ENCODE results near the gene NEURL4.

Gene NEURL4

DNA sequence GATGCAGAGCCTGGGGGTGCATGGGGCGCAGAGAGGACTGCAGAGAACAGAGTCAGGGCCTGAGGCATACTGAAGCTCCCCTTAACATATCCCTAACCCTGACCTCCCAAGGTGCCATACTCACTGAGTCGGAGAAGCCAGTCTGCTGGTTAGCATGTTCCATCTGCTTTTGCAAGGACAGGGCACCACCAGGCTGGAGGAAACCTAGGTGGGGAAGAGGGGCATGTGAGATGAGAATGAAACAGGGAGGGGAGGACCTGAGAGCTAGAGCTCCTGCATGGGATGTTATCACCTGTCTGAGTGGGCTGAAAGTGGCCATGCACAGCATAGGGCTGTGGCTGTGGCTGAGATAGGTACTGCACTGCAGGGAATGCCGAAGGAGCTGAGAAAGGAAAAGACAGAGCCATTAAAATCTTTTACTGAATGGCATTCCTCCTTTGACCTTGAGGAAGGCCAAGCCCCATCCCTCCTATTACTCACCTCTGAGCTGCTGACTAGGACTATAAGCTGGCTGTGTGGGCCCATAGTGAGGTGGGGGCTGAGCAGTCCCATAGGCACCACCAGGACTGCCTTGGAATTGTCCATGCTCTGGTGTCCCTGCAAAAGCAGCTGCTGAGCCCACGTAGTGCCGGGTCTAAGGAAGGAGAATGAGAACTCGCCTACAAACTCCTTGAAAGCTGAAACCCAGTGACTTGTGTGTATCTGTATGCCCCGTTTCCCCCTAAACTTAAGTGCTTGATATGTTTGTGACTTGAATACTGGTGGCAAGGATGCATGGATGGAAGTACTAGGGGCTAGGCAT is 15.8 kb downstream of the NEURL4 start:
- ChIA-PET POLR2A (interaction anchor here (1.9 kb wide), 1 partner anchor 16 kb away, joined by 5 read pairs; the partner anchor contains the start of gene NEURL4), CTCF (interaction anchor here (0.9 to 4.2 kb wide), 7 partner anchors 9 to 122 kb away, joined by 3 to 32 read pairs (median 3); partner anchors contain the start of genes TMEM102 and TMEM95)
- DNase-seq (ENCODE audit: extremely low spot score): no peak
- TF ChIP-seq, protein P1, sequence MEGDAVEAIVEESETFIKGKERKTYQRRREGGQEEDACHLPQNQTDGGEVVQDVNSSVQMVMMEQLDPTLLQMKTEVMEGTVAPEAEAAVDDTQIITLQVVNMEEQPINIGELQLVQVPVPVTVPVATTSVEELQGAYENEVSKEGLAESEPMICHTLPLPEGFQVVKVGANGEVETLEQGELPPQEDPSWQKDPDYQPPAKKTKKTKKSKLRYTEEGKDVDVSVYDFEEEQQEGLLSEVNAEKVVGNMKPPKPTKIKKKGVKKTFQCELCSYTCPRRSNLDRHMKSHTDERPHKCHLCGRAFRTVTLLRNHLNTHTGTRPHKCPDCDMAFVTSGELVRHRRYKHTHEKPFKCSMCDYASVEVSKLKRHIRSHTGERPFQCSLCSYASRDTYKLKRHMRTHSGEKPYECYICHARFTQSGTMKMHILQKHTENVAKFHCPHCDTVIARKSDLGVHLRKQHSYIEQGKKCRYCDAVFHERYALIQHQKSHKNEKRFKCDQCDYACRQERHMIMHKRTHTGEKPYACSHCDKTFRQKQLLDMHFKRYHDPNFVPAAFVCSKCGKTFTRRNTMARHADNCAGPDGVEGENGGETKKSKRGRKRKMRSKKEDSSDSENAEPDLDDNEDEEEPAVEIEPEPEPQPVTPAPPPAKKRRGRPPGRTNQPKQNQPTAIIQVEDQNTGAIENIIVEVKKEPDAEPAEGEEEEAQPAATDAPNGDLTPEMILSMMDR (IDR thresholded peaks at IDR 0.05; ENCODE audit: control extremely low read depth, extremely low read depth, low read depth, missing control alignments): no peak

DNA sequence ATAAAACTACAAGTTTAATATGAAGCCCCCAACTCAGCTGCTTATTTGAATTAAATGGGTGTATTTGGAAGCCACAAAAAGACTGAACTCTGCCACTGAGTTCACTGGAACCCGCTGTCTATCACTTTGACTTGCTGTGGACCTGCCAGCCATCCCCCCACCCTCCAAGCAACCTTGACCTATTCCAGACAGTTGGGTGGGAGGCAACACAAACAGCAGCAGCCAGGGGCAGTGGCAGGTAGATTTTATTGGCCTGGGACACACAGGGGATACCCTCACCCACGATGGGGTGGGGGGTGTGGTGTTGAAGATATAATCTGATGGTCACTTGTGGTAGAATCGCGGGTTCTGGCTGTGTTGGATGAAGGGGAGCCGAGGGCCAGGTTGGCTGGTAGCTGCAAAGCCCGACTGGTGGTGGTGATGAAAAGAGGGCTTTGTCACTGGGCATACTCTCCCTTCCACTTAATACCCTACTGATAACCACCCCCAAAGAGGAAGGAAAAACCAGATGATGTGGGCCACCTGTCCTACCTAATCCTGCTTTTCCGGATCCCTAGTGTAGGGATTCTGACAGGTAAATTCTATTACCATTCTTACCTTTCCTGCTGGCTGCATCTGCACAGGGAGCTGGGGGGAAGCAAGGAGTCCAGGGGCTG is 16.6 kb downstream of the NEURL4 start:
- ChIA-PET CTCF (interaction anchor here (0.9 to 4.2 kb wide), 8 partner anchors 9 to 123 kb away, joined by 3 to 32 read pairs (median 3); partner anchors contain the start of genes TMEM102 and TMEM95), POLR2A (interaction anchor here (0.9 to 1.9 kb wide), 2 partner anchors 17 kb away, joined by 3 to 5 read pairs; partner anchors contain the start of gene NEURL4)
- TF ChIP-seq, protein P1 (IDR thresholded peaks at IDR 0.05; ENCODE audit: control extremely low read depth, extremely low read depth, low read depth, missing control alignments): no peak
- no peak for DNase-seq (ENCODE audit: extremely low spot score)

DNA sequence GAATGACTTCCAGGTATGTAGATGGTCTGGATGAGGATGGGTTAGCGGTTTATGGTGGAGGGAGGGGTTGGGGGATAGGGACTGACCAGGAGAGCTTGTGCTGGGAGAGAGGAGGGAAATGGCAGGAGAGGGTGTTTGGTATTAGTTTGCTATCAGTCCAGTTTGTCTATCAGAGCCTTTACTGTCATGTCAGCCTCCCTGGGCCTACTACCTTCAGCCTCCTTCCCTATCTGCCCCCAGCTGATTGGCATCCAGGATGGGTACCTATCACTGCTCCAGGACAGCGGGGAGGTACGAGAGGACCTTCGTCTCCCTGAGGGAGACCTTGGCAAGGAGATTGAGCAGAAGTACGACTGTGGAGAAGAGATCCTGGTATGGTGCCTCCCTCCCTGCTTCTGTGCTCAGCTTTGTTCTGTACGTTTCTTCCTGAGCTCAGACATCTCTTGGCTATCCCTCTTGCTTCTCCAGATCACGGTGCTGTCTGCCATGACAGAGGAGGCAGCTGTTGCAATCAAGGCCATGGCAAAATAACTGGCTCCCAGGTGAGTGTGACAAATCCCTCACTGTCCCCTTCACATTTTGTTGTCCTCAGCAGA is 17.9 kb downstream of the NEURL4 start:
- ChIA-PET CTCF (interaction anchor here (1.1 to 2.0 kb wide), 4 partner anchors 14 to 249 kb away, joined by 3 to 5 read pairs (median 4); no protein-coding TSS in a partner anchor), POLR2A (no interaction called here)
- no peak for DNase-seq (ENCODE audit: extremely low spot score)
- TF ChIP-seq, protein P1 (IDR thresholded peaks at IDR 0.05; ENCODE audit: control extremely low read depth, extremely low read depth, low read depth, missing control alignments): no peak

DNA sequence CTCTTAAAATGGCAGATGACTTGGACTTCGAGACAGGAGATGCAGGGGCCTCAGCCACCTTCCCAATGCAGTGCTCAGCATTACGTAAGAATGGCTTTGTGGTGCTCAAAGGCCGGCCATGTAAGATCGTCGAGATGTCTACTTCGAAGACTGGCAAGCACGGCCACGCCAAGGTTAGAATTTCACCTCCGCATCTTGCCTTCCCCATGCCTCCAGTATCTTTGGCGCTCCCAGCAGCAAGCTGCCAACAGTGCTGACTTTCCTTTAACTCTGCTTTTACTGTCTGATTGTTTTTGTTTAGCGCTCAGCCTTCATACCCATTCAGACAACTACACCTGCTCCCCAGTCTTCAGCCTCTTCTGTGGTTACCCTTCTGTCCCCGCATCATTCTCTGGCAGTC is 19.5 kb downstream of the NEURL4 start:
- TF ChIP-seq, protein P1 (IDR thresholded peaks at IDR 0.05; ENCODE audit: control extremely low read depth, extremely low read depth, low read depth, missing control alignments): no peak
- CTCF ChIA-PET: interaction anchor here (0.8 to 2.0 kb wide), 8 partner anchors 13 to 251 kb away, joined by 3 to 5 read pairs (median 4); partner anchors contain the start of gene SLC2A4
- POLR2A ChIA-PET: interaction anchor here (0.8 kb wide), 1 partner anchor 266 kb away, joined by 3 read pairs; no protein-coding TSS in a partner anchor
- DNase-seq (ENCODE audit: extremely low spot score): no peak

DNA sequence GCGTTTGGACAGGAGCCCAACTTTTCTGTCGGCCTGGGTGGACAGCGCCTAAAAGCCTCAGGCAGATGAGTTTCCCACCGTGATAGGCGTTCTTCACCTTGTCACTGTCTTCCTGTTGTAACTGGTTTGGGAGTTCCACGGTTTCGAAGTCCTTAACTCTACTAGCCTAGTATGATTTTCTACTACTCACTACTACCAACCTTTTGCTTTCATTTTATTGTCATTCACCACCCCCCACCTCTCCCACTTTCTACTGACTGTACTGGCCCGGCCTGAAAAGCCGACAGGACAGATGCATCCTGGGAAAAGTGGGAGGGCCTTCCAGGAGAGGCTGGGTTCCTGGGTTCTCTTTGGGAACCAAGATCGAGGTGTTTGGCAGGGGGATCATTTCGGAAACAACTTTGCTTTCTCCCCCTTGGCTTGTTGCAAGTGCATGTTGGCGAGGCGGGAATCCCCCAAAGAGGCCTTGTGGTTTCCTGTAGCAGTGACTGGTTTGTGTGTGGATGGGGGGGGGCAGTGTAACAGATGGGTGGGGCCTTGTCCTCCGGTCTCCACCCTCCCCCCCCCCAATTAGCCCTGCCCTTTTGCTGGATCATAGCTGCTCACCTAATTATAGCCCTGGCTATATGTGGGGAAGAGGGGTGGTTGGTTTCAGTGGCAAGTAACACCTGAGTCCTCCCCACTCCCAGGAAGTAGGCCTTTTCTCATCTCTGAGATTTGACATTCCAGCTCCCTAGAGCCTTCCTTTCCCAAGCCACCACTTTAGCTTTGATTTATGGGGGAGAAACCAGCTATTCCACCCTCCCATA is 20.3 kb downstream of the NEURL4 start:
- CTCF ChIA-PET: interaction anchor here (0.7 to 1.6 kb wide), 5 partner anchors 12 to 252 kb away, joined by 3 to 4 read pairs (median 3); partner anchors contain the start of gene SLC2A4
- TF ChIP-seq, protein P1 (IDR thresholded peaks at IDR 0.05; ENCODE audit: control extremely low read depth, extremely low read depth, low read depth, missing control alignments): no peak
- POLR2A ChIA-PET: no interaction called here
- DNase-seq (ENCODE audit: extremely low spot score): peak; percentile 75
